ENCODE results near the gene CRIM1.

GRCh38 chr2:36352701-36353100 lies 2.9 kb upstream of the CRIM1 start:
- TF ChIP-seq CTCF (conservative IDR thresholded peaks at IDR 0.05) (no peak), ZFX (IDR thresholded peaks at IDR 0.05) (no peak)

Data from C4-2B (cell line).